HEK293 (cell line): Measurements from ENCODE around the gene TRIM33.

Experiments
- CTCF ChIP-seq: fragments of 450-650 bp; formaldehyde crosslinking; IDR thresholded peaks from 2 replicates; pipeline ENCODE4 v1.5.1; 2016; ENCODE audit warnings: missing biosample characterization, missing genetic modification characterization
- ZBTB17 ChIP-seq: fragments of 450-650 bp; formaldehyde crosslinking; IDR thresholded peaks from 2 replicates; pipeline ENCODE4 v1.5.1; 2016; ENCODE audit warnings: missing biosample characterization, missing genetic modification characterization
- ZSCAN5A ChIP-seq: fragments of 450-650 bp; formaldehyde crosslinking; IDR thresholded peaks from 2 replicates; pipeline ENCODE4 v1.5.1; 2016; ENCODE audit warnings: missing biosample characterization, missing genetic modification characterization

DNA sequence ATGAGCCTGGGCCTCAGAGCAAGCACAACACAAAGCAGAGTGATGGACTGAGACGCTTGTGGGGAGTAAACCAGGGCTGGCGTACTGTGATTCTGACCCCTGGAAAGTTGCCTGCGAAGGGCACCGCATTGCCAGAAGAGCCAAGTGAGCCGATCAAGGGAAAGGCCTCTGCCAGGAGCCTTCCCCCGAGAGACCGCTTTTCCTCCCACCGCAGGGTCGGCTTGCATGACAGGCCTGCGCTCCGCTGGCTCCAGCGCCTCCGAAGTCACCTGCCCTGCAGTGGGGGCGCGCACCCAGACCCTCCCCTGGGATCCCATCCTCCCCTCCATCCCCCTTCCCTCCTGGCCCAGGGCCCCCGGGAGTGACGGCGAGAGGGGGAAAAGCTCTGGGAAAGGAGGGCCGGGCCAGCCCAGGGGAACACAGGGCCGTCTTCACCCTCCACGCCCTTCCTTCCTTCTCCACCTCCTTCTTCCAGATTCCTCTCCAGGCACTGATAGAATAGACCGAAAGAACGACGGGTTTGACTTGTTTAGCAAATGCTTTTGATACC, 165.0 kb downstream of the TRIM33 start:
- TF ChIP-seq ZSCAN5A (tag by site-specific recombination) (no peak), CTCF (tag by site-specific recombination) (no peak), ZBTB17 (tag by site-specific recombination) (no peak)
